Neuronal stem cell (in vitro differentiated cells): ENCODE measurements around the gene PPFIBP1.
"Not testable (repeated sequence)": the region's sequence is repeated elsewhere in the genome, so short reads cannot be mapped to it uniquely, and the experiment has no call there.

Experiments used
- DNase-seq: peaks from one replicate; pipeline ENCODE4 v3.0.0-alpha.2; 2013; ENCODE audit warnings: low spot score
- H2AFZ ChIP-seq: one replicate; pipeline ENCODE4 v1.6.1; 2013; ENCODE audit warnings: mild to moderate bottlenecking, low read length, inconsistent platforms
- H2AK5ac ChIP-seq: 2 replicates; pipeline ENCODE4 v1.6.1; 2013; ENCODE audit warnings: low read depth, mild to moderate bottlenecking, inconsistent platforms, low read length, moderate library complexity, mixed read lengths
- H2BK120ac ChIP-seq: 2 replicates; pipeline ENCODE4 v1.6.1; 2013; ENCODE audit warnings: low read depth, mild to moderate bottlenecking, inconsistent platforms, low read length, moderate library complexity, mixed read lengths
- H2BK12ac ChIP-seq: one replicate; pipeline ENCODE4 v1.6.1; 2013; ENCODE audit warnings: low read length, inconsistent platforms
- H2BK15ac ChIP-seq: 2 replicates; pipeline ENCODE4 v1.6.1; 2013; ENCODE audit warnings: mild to moderate bottlenecking, low read length, inconsistent platforms, mixed read lengths
- H2BK5ac ChIP-seq: one replicate; pipeline ENCODE4 v1.6.1; 2013; ENCODE audit warnings: inconsistent platforms, mild to moderate bottlenecking, low read length, moderate library complexity
- H3K14ac ChIP-seq: one replicate; pipeline ENCODE4 v1.6.1; 2013; ENCODE audit warnings: low read length, inconsistent platforms
- H3K18ac ChIP-seq: 2 replicates; pipeline ENCODE4 v1.6.1; 2013; ENCODE audit warnings: low read length, inconsistent platforms
- H3K23ac ChIP-seq: 2 replicates; pipeline ENCODE4 v1.6.1; 2013; ENCODE audit warnings: low read depth, mild to moderate bottlenecking, mixed read lengths, low read length, inconsistent platforms; ENCODE audit not compliant: poor library complexity
- H3K27ac ChIP-seq: replicated peaks from 3 replicates; pipeline ENCODE4 v1.5.1; 2013; ENCODE audit warnings: low read length, inconsistent platforms
- H3K27me3 ChIP-seq, 3 experiments: 2 replicates each; pipeline ENCODE4 v1.6.1; 2013; ENCODE audit warnings: low read length in 3 of 3, mild to moderate bottlenecking in 2 of 3, inconsistent platforms in 1 of 3, low read depth in 1 of 3, mixed read lengths in 1 of 3, moderate library complexity in 1 of 3; ENCODE audit not compliant: control insufficient read depth in 3 of 3, insufficient read depth in 3 of 3
- H3K36me3 ChIP-seq, 2 donors: replicated peaks in 1 of 2; 2 replicates each; pipeline ENCODE4 v1.6.1; 2013; ENCODE audit warnings: low read length in 2 of 2; ENCODE audit not compliant: control insufficient read depth in 2 of 2, insufficient read depth in 2 of 2
- H3K4ac ChIP-seq: 2 replicates; pipeline ENCODE4 v1.6.1; 2013; ENCODE audit warnings: inconsistent platforms, mild to moderate bottlenecking, low read length, moderate library complexity
- H3K4me1 ChIP-seq, 2 donors: 1 replicate in 1 of 2; 2 replicates in 1 of 2; pipeline ENCODE4 v1.6.1; 2013; ENCODE audit warnings: low read length in 2 of 2, low read depth in 1 of 2; ENCODE audit not compliant: control insufficient read depth in 2 of 2, insufficient read depth in 1 of 2
- H3K4me2 ChIP-seq: one replicate; pipeline ENCODE4 v1.6.1; 2013; ENCODE audit warnings: mild to moderate bottlenecking, low read length, inconsistent platforms; ENCODE audit not compliant: insufficient read depth, poor library complexity, severe bottlenecking
- H3K4me3 ChIP-seq, 2 donors: 2 replicates each; pipeline ENCODE4 v1.5.1; 2013; ENCODE audit warnings: low read length in 2 of 2, mild to moderate bottlenecking in 2 of 2, inconsistent platforms in 1 of 2, moderate library complexity in 1 of 2
- H3K79me1 ChIP-seq: one replicate; pipeline ENCODE4 v1.6.1; 2013; ENCODE audit warnings: low read depth, mild to moderate bottlenecking, inconsistent platforms, low read length, moderate library complexity
- H3K9ac ChIP-seq: one replicate; pipeline ENCODE4 v1.6.1; 2013; ENCODE audit warnings: mild to moderate bottlenecking, low read depth, low read length, inconsistent platforms; ENCODE audit not compliant: poor library complexity
- H3K9me3 ChIP-seq, 2 donors: replicated peaks in 1 of 2; 2 replicates each; pipeline versions ENCODE3 to v1.6.1; 2013; ENCODE audit warnings: low read length in 2 of 2, mild to moderate bottlenecking in 2 of 2, inconsistent platforms in 1 of 2, low read depth in 1 of 2, mixed read lengths in 1 of 2, moderate library complexity in 1 of 2; ENCODE audit not compliant: control insufficient read depth in 2 of 2, insufficient read depth in 1 of 2
- H4K8ac ChIP-seq: one replicate; pipeline ENCODE4 v1.6.1; 2013; ENCODE audit warnings: low read depth, mild to moderate bottlenecking, inconsistent platforms, low read length, moderate library complexity
- H4K91ac ChIP-seq: one replicate; pipeline ENCODE4 v1.6.1; 2013; ENCODE audit warnings: low read length, low read depth, mild to moderate bottlenecking, inconsistent platforms; ENCODE audit not compliant: poor library complexity
- WGBS, 2 donors: extraction: QIAGEN DNeasy Blood & Tissue Kit; methylation state at CpG; one replicate each; pipeline ENCODE4 v1.1.7; 2013; ENCODE audit warnings: missing lambda C conversion rate in 2 of 2, mixed read lengths in 1 of 2; ENCODE audit not compliant: insufficient read length in 2 of 2, insufficient replicate concordance in 1 of 2; ENCODE audit errors: extremely low coverage in 2 of 2; 5-methylcytosine and 5-hydroxymethylcytosine counted together

The PPFIBP1 gene

DNA sequence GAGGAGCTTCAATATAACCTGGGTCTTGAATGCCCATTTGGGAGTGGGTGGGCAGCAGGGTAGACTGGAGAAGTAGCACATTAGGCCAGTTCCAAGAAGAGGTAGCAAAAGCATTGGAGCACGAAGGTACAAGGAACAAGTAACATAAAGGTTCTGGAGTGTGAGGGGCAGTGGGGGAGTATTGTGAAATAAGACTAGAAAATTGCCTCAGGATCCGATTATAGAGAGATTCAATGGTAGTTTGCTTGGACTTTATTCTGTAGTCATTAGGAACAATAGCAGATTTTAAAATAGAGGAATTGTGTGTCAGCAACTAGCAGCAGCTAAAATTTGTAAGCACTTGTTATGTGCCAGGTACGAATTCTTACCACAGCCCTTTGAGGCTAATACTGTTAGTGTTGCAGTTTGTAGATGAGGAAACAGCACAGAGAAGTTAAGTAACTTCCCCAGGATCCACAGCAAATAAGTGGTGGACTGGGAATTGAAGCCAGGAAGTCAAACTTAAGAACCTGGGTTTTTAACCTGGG is 61.8 kb downstream of the PPFIBP1 start:
- no peak overlapping the region for H3K4ac ChIP-seq
- H3K9ac ChIP-seq: no peak overlapping the region
- no peak overlapping the region for H2BK12ac ChIP-seq
- no peak overlapping the region for H3K18ac ChIP-seq
- no peak overlapping the region for H3K4me2 ChIP-seq
- H3K14ac ChIP-seq: no peak overlapping the region
- H2AK5ac ChIP-seq: no peak overlapping the region
- H3K4me3 ChIP-seq: no peak overlapping the region
- H3K27me3 ChIP-seq: no peaks in the 10 kb centered on the region
- no peaks in the 10 kb centered on the region for H3K79me1 ChIP-seq
- H3K23ac ChIP-seq: no peak overlapping the region
- H2BK120ac ChIP-seq: no peak overlapping the region
- no peak overlapping the region for H4K8ac ChIP-seq
- no peak overlapping the region for H2BK5ac ChIP-seq
- no peak for DNase-seq
- H3K4me1 ChIP-seq: no peaks in the 10 kb centered on the region
- H4K91ac ChIP-seq: no peak overlapping the region
- peaks cover 0 to 7% of the 10 kb centered on the region in 2 donors for H3K9me3 ChIP-seq
- H2BK15ac ChIP-seq: no peak overlapping the region
- WGBS, 2 donors: no CpG with 5 or more reads among the region's 3 CpGs
- H3K36me3 ChIP-seq: peaks cover 0 to 8% of the 10 kb centered on the region in 2 donors
- no peak overlapping the region for H3K27ac ChIP-seq
- no peak overlapping the region for H2AFZ ChIP-seq

DNA sequence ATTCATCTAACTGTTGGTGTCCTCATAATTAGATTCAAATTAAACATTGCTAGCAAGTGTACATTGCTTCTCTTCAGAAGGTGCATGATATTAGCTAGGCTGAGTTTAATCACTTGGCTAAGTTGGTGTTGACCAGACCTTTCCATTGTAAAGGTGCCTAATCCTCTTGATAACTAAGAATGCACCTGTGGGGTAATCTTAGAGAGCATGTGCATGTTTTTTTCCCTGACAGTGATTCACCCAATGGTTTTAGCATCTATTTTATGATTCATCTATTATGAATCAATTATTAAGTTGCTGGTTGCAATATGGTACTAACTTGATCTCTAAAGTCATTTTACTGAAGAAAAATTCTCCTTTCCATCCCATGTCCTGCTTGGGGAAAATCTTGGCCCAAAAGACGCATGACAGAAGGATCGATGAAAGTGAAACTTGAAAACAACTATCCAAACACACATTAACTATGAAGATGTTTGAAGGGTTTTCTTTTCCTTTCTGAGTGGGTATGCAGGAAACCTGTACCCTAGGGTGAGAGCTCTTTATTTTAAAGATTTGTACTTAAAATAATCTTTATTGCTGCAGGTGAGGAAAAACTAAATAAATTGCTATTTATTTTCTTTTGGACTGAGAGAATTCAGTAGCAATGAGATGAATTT is 64.2 kb downstream of the PPFIBP1 start:
- H3K4me3 ChIP-seq, H3K36me3 ChIP-seq, H3K4me2 ChIP-seq, H3K9ac ChIP-seq, H3K9me3 ChIP-seq, H3K18ac ChIP-seq, H2BK15ac ChIP-seq, H3K14ac ChIP-seq, H3K23ac ChIP-seq, H4K91ac ChIP-seq, H2BK120ac ChIP-seq, H2AFZ ChIP-seq, H3K4ac ChIP-seq, H2BK5ac ChIP-seq, DNase-seq, H3K4me1 ChIP-seq, H3K27ac ChIP-seq, H2BK12ac ChIP-seq, H4K8ac ChIP-seq, H3K79me1 ChIP-seq, H2AK5ac ChIP-seq, H3K27me3 ChIP-seq: not testable (repeated sequence)
- WGBS, 2 donors: no CpG with 5 or more reads among the region's 2 CpGs

DNA sequence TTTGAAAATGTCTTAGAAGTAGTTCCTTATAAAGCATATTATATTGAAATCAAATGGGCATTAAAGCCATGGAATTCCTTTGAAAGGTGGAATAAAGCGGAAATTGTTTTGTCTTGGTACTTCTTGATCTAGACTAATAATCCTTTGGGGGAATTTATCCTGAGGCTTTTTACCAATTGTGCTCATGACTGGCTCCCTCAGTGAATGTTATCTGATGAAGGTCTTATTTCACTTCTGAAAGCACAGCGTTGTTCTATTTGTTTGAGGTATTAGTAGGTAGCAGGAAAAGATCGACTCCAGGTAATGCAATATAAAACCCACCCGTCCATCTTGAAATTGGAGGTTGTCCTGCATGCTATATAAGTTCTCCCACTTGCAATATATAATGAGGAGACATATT is 64.8 kb downstream of the PPFIBP1 start:
- H3K9me3 ChIP-seq: peaks cover 0 to 4% of the 10 kb centered on the region in 2 donors
- no peak overlapping the region for H3K9ac ChIP-seq
- no peak for DNase-seq
- H3K14ac ChIP-seq: no peak overlapping the region
- H3K27ac ChIP-seq: no peak overlapping the region
- H3K4ac ChIP-seq: no peak overlapping the region
- H2BK120ac ChIP-seq: no peak overlapping the region
- no peak overlapping the region for H3K18ac ChIP-seq
- no peak overlapping the region for H2AK5ac ChIP-seq
- H3K27me3 ChIP-seq: no peaks in the 10 kb centered on the region
- H4K8ac ChIP-seq: no peak overlapping the region
- peaks cover 0 to 5% of the 10 kb centered on the region in 2 donors for H3K36me3 ChIP-seq
- no peak overlapping the region for H2AFZ ChIP-seq
- H3K4me3 ChIP-seq: no peak overlapping the region
- no peaks in the 10 kb centered on the region for H3K79me1 ChIP-seq
- H3K4me1 ChIP-seq: no peaks in the 10 kb centered on the region
- no peak overlapping the region for H4K91ac ChIP-seq
- no CpG with 5 or more reads among the region's 4 CpGs for WGBS, 2 donors
- no peak overlapping the region for H3K23ac ChIP-seq
- no peak overlapping the region for H2BK15ac ChIP-seq
- H2BK5ac ChIP-seq: no peak overlapping the region
- no peak overlapping the region for H2BK12ac ChIP-seq
- H3K4me2 ChIP-seq: no peak overlapping the region

DNA sequence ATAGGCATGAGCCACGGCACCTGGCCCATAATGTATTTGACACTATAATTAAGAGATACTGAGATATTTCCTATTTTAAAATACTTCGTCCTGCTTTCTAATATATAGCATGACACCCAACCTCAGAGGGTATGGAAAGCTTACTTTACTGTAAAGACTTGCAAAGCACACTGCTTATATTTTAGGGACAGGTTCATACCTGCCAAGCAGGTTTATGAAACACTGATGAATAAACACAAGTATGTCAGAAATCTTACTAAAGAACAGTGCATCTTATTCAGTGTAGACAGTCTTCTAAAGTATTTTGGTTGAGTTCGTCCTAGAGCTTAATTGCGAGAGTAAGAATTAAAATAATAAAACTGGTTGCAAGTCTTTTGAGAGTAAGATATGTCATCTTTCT is 65.4 kb downstream of the PPFIBP1 start:
- Histone ChIP-seq H2BK5ac (no peak overlapping the region), H3K14ac (no peak overlapping the region), H3K4me2 (no peak overlapping the region), H2AFZ (no peak overlapping the region), H3K23ac (no peak overlapping the region), H2BK120ac (no peak overlapping the region), H3K79me1 (no peaks in the 10 kb centered on the region), H3K27ac (no peak overlapping the region), H3K27me3 (no peaks in the 10 kb centered on the region), H3K4ac (no peak overlapping the region), H2BK12ac (no peak overlapping the region), H4K8ac (no peak overlapping the region), H3K9ac (no peak overlapping the region), H3K9me3 (no peaks in the 10 kb centered on the region), H3K36me3 (no peaks in the 10 kb centered on the region), H3K18ac (no peak overlapping the region), H2AK5ac (no peak overlapping the region), H3K4me3 (no peak overlapping the region), H3K4me1 (no peaks in the 10 kb centered on the region), H4K91ac (no peak overlapping the region), H2BK15ac (no peak overlapping the region)
- no CpG with 5 or more reads among the region's 4 CpGs for WGBS, 2 donors
- no peak for DNase-seq
